PC-9 (cell line): ENCODE results near the gene MSI2.

Experiments
- CTCF ChIP-seq: fragments of 200-600 bp; sonication (generic); conservative IDR thresholded peaks from 2 replicates; pipeline ENCODE4 v1.6.1; 2017; ENCODE audit warnings: mixed run types, antibody characterized with exemption, mild to moderate bottlenecking, moderate library complexity
- EZH2 ChIP-seq: fragments of 200-600 bp; sonication (generic); IDR thresholded peaks from 2 replicates; pipeline ENCODE4 v1.8.0; 2017; ENCODE audit warnings: antibody characterized with exemption, low read depth

GRCh38 chr17:57384219-57384618, 127.9 kb downstream of the MSI2 start:
- TF ChIP-seq CTCF (no peak), EZH2 (no peak)
